Forelimb muscle (tissue), 1 donor: Measurements from ENCODE around the gene RASGRF2. TPM values are rescaled to one million over a fixed set of nuclear protein-coding genes. Genes with fewer than 3 reads are reported as not detected.
"Not testable (repeated sequence)": the region's sequence is repeated elsewhere in the genome, so short reads cannot be mapped to it uniquely, and the experiment has no call there.

Experiments used
- DNase-seq: peaks from one replicate; pipeline ENCODE4 v3.0.0-alpha.2; 2013; ENCODE audit warnings: low read depth
- polyA plus RNA-seq: library from polyadenylated mRNA; unstranded; fragments of 120-200 nt; gene quantifications from one replicate; pipeline ENCODE4 v1.2.1, GENCODE V29; 2013; ENCODE audit not compliant: insufficient read length

Gene RASGRF2
- polyA plus RNA-seq, 1 donor, result 0.82 TPM

GRCh38 chr5:81068635-81069034 lies 108.5 kb downstream of the RASGRF2 start:
- no peak for DNase-seq

GRCh38 chr5:81069990-81070389 lies 109.8 kb downstream of the RASGRF2 start:
- no peak for DNase-seq

DNA sequence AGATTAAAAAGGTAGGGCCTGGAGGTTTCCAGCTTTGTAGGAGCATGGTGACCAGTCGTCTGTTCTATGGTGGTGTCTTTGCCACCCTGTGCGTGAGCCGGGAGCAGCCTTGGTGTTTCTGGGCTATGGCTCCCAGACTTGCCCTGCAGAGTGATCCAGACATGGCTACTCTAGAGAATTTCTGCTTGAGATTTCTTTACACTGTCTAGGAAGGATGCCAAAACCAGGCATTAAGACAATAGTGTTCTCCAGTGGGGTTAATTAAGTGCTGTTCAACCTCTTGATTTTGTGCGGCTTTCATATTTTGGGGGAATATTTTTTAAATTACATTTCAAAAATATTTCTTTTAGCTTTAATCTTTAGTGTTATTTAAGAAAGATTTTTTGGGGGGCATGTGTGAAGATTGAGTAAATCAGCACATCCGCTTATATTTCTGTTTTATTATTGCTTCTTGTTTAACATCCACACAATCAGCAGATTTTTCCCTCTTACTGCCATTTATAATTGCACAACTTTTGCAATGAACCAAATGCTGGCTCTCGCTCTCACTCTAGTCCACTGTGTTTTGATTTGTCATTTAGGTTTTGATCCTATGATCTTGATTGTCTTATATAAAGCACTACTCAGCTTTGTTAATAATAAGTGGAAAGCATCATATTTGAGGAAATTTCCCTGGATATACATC lies 110.5 kb downstream of the RASGRF2 start:
- no peak for DNase-seq

DNA sequence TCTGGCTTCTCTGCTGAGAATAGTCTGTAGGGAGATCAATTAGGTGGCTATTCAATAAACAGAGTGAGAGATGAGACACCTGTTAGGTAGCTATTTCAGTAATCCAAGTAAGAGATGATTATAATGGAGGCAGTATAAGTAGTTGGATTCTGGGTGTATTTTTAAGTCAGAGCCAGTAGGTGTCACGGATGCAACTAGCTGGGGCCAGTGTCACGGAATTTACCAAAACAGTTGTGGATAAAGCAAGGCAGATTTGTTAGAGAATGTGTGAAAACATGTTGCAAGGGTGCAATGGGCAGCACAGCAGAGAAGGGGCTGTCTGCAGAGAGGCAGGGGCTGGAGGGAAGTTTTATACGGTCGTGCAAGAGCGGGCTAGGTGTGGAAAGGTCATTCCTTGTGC lies 114.9 kb downstream of the RASGRF2 start:
- DNase-seq, result no peak

DNA sequence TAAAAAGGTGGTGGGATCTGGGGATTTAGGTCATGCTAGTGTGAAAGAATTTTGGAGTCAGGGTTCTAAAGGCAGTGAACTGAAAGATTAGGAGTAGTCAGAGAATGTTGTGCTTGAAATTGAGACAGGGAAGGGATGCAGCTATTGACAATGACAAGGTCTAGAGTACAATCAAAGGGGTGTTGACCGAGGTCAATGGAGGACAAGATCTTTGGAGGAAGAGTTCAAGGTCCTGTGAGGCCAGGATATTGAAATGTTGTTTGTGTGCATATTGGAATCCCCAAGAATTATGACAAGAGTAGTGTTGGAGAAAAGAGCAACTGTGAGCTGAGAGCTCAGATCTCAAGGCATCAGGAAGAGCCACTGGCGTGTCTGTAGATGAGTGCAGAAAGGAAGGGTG lies 116.9 kb downstream of the RASGRF2 start:
- no peak for DNase-seq

GRCh38 chr5:81078930-81079329 lies 118.8 kb downstream of the RASGRF2 start:
- no peak for DNase-seq

DNA sequence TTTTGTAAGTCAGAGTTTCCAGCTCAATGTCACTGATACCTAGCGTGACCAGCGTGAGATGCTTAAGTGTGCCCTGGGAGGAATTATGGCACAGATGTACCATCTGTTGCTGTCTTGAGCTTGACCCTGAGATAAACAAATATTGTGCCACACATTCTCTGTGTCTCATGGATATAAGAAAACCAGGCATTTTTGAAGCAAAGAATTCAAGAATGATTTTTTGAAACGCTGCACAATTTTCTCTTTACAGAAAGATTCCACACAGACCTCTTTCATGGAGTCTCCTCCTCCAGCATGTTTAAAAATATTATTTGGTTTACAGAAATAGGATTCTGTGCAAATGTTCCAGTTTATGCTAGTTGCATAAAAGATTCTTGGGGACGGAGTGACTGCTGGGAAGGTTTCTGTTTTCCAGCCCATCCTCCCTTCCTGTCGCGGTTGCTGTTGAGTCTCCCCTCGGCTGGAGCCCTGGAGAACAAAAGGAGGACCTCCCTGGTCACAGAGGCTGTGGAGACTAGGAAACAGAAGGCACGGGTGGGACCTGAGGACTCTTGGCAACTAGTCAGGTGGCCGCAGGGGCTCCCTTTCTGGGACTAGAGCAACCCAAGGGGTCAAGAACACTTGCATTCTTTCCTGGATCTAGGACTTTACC lies 120.8 kb downstream of the RASGRF2 start:
- DNase-seq, result no peak

GRCh38 chr5:81081461-81081835 lies 121.3 kb downstream of the RASGRF2 start:
- DNase-seq, result no peak

GRCh38 chr5:81086881-81087281 lies 126.7 kb downstream of the RASGRF2 start:
- DNase-seq, result no peak

GRCh38 chr5:81091199-81091598 lies 131.0 kb downstream of the RASGRF2 start:
- DNase-seq, result no peak

- DNase-seq, result no peak
Measured at GRCh38 chr5:81093536-81094196, 133.5 kb downstream of the RASGRF2 start.

DNA sequence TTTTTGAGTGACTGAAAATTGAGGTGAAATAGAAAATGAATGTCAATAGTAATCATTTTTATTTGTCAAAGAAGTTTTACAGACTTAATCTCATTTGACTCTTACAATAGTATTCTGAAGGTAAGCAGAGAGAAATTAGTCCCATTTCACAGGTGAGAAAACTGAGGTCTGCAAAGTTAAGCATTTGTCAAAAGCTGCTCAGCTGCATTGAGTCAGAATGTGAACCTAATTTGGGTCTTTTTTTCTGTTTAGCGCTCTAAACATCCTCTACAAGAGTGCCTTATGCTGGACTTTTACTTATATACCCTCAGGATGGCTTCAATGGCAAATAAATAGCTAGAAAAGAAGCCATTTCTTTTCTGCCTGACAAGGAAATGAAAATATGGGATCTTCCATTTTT lies 135.7 kb downstream of the RASGRF2 start:
- DNase-seq, result no peak

DNA sequence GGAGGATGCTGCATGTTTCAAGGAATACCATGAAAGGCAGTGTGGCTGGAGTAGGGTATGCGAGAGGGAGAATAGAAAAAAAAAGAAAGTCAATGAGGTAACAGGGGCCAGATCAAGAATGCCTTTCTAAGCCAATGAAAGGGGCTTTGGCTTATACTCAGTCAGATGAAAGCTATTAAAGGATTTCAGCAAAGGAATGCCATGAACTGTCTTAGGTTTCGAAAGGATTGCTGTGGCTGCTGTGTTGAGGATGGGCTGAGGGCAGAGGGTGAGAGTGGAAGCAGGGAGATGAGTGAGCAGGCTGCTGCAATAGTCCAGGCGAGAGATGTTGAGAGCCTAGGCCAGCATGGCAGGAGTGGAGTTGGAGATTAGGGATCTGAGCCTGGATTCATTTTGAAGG lies 137.6 kb downstream of the RASGRF2 start:
- no peak for DNase-seq

DNA sequence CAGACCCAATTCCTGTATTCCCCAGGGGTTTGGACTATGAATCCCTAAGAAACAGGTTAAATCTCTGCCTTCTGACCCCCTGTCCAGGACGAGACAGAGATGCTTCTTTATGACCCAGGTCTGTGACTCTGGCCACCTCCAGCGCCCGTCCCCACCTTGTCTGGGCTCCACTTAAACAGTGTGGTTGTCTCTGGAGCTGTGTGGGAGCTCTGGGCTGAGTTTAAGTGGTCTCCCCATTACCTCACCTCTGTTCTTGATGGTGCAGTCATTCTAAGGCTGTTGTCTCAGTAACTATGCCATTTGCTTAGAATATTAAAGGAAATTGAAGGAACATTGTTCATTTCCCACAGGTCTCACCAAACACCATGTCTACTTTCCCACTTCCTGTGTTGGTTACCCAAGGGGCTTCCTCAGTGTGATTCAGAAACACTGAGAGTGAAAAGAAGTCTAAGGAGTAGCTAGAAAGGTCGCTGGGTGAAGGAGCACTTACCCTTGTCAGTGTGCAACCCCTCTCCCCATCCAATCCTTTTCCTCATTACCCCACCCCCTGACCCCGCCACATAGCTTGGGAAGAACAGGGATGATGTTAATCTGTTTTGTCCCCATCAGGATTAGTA lies 145.2 kb downstream of the RASGRF2 start:
- DNase-seq, result no peak

GRCh38 chr5:81115261-81115660 lies 155.1 kb downstream of the RASGRF2 start:
- DNase-seq, result no peak

- DNase-seq, result no peak
Measured at GRCh38 chr5:81117566-81117965, 157.4 kb downstream of the RASGRF2 start.

GRCh38 chr5:81121273-81121672 lies 161.1 kb downstream of the RASGRF2 start:
- no peak for DNase-seq

DNA sequence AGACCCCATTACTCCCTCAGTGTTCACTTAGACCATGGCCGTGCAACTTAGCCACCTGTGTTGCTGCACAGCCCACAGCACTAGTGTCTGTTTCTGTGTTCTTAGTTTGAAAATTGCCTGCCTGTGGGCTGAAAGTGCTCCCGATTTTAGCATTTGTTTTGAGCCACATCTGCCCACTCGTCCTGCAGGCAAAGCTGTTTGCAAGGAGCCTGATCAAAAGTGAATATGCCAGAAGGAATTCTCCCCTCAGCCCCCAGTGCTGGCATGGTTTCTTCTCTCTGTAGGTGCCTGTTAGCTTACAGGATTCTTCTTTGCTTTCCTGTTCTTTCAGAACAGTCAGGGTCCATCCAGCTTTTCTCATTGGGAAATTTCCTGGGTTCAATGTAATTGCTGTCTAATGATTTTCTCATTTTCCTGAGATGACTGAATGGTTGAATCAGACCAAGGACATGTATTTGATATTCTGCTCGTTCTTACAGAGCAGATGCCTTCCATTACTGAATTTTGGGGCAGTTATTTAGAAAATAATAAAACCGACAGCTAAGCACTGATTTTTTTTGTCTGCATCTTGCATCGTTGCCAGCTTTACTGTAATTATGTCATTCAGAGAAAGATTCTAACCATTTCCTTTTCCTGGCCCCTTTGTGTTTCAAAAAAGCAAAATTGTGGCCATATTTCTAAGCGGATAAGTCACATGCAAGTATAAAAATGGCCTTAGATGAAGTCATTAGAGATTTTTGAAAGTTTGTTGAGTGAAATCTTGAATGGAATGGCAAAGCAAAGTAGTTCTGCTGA lies 161.9 kb downstream of the RASGRF2 start:
- DNase-seq, result no peak

- not testable (repeated sequence) for DNase-seq
Measured at GRCh38 chr5:81124689-81125088, 164.5 kb downstream of the RASGRF2 start.

DNA sequence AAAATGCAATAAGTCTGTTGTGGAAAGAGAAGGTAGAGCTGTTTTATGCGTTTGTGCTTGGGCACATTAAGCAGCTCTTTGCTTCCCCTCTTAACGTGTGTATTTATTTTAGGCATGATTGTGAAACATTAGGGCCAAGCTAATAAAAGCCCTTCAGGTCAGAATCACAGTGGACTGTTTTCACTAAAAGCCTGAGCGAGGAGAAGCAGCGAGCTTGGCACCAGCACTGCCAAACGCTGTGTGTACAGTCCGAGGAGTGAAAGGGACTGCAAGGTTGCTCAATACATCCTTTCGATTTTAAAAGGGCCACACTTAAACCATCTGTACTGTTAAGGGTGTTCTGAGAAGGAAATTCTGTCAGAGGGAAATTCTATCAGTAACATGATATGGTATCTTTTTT lies 165.8 kb downstream of the RASGRF2 start:
- DNase-seq, result no peak

DNA sequence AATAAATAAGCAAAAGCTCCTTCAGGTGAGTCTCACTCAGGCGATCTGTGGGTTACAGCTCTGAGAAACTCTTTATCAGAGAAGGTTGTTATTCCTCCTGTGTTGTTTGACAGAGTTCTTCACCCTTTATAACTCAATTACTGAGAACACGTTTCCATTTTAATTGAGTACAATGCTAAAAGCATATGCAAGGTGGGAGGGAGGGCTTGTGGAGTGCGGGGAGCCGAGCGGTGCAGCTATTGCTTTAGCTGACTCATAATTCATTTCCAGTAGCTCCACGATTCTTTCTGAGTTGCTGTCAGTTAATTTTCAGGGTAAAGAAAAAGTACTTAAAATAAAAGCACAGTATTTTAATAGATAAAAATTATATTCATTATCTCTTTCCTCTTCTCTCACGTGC lies 168.3 kb downstream of the RASGRF2 start:
- DNase-seq, result no peak

GRCh38 chr5:81132381-81132780 lies 172.2 kb downstream of the RASGRF2 start:
- DNase-seq, result no peak
